AG08396 (cell line): ENCODE results near the gene DCTN2.

Source experiments
- DNase-seq: peaks from one replicate; pipeline ENCODE4 v3.0.0; 2012; ENCODE audit warnings: low spot score, mixed read lengths

Gene DCTN2

DNA sequence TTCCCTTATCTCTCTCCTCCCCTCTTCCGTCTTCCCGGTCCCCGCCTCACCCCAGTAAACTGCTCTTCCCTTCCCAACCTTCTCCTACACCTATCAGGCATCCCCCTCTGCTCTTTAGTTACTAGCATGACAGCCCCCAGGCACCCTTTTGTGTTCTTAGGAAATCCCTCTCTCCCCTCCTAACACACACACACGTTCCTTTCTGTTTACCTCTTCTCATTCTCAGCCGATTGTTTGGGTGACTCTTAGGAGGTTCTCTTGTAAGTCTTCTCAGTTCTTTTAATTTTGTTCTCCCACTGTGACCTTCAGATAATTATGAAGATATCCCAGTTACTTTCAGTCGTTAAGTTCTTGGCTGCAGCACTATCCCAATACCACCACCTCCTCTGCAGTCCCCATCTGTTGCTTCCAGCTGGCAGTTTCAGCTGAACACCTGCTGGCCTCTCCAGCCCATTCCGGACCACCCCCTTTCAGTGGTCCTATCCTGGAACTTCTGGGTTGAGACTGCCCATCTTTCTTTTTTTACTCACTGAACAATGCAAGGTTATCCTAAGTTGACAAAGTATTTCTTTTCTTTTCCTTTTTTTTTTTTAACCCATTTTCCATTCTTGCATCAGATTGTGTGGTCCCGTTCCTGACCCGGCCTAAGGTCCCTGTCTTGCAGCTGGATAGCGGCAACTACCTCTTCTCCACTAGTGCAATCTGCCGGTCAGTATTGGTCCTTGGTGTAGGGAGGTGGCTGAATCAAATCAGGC is 58.4 kb downstream of the DCTN2 start:
- no peak for DNase-seq

GRCh38 chr12:57487597-57488401 is 59.2 kb downstream of the DCTN2 start, which contains the start of gene MARS1:
Gene MARS1, plus strand, starts transcription at chr12:57488068. Its CDS starts 23 bp downstream, at chr12:57488091.
- DNase-seq = peak; percentile 92

GRCh38 chr12:57487055-57487596 is 59.9 kb downstream of the DCTN2 start:
- DNase-seq = no peak

DNA sequence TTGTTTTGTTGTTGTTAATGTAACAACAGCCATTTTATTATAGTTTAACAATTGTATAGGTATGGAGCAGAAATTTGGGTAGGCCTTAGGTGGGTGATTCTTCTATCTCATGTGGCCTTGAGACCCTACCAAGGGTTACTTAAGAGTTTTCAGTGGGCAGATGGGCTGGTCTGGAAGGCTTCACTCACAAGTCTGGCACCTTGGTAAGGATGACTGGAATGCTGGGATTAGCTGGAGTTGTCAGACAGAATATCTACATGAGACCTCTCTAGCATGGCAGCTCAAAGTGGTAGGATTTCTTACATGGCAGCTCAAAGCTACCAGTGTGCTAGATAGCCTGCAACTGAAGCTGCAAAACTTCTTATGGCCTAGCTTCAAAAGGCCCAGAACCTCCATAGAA is 61.3 kb downstream of the DCTN2 start:
- DNase-seq = no peak

GRCh38 chr12:57483466-57483865 is 63.5 kb downstream of the DCTN2 start:
- DNase-seq = peak; percentile 52

DNA sequence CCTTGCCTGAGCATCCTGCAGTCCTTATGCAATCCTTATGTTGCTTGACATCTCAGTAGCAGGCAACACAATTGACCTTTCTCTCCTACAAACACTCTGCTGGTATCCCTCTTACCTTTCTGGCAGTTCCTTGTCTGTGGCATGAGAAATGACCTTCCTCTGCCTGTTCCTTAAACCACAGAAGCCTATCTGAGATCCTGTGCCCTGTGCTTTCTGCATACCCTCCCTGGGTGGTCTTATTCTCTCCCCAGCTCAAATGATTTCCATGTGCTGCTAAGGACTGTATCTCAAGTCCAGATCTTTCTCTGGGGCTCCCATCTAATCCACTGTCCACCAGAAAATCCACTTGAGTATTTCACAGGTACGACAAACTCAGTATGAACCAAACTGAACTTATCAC is 65.3 kb downstream of the DCTN2 start:
- no peak for DNase-seq
